HL-60 (cell line): Measurements from ENCODE around the gene HDGF.

Experiments
- GABPA ChIP-seq: IDR thresholded peaks from 2 replicates; pipeline ENCODE4 v1.6.1; 2012; ENCODE audit warnings: low read depth
- POLR2AphosphoS5 ChIP-seq: IDR thresholded peaks from 2 replicates; pipeline ENCODE4 v1.6.1; 2012; ENCODE audit warnings: low read depth
- SPI1 ChIP-seq: IDR thresholded peaks from 2 replicates; pipeline ENCODE4 v1.6.1; 2012; ENCODE audit warnings: low read depth, mild to moderate bottlenecking, borderline replicate concordance
- TF ChIP-seq, protein P1 (sequence below): IDR thresholded peaks from one replicate; pipeline ENCODE4 v1.5.1; 2011; ENCODE audit warnings: low read length, control low read depth, inconsistent platforms; ENCODE audit not compliant: insufficient read depth
- TF ChIP-seq, protein P2 (sequence below): IDR thresholded peaks from 2 replicates; pipeline ENCODE4 v1.6.1; 2012; ENCODE audit warnings: low read depth; ENCODE audit not compliant: insufficient replicate concordance

GRCh38 chr1:156766298-156767100 lies 15.0 kb upstream of the HDGF start:
- TF ChIP-seq, protein P1, sequence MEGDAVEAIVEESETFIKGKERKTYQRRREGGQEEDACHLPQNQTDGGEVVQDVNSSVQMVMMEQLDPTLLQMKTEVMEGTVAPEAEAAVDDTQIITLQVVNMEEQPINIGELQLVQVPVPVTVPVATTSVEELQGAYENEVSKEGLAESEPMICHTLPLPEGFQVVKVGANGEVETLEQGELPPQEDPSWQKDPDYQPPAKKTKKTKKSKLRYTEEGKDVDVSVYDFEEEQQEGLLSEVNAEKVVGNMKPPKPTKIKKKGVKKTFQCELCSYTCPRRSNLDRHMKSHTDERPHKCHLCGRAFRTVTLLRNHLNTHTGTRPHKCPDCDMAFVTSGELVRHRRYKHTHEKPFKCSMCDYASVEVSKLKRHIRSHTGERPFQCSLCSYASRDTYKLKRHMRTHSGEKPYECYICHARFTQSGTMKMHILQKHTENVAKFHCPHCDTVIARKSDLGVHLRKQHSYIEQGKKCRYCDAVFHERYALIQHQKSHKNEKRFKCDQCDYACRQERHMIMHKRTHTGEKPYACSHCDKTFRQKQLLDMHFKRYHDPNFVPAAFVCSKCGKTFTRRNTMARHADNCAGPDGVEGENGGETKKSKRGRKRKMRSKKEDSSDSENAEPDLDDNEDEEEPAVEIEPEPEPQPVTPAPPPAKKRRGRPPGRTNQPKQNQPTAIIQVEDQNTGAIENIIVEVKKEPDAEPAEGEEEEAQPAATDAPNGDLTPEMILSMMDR, result no peak
- TF ChIP-seq POLR2AphosphoS5 (no peak), GABPA (no peak), SPI1 (no peak)
- TF ChIP-seq, protein P2, sequence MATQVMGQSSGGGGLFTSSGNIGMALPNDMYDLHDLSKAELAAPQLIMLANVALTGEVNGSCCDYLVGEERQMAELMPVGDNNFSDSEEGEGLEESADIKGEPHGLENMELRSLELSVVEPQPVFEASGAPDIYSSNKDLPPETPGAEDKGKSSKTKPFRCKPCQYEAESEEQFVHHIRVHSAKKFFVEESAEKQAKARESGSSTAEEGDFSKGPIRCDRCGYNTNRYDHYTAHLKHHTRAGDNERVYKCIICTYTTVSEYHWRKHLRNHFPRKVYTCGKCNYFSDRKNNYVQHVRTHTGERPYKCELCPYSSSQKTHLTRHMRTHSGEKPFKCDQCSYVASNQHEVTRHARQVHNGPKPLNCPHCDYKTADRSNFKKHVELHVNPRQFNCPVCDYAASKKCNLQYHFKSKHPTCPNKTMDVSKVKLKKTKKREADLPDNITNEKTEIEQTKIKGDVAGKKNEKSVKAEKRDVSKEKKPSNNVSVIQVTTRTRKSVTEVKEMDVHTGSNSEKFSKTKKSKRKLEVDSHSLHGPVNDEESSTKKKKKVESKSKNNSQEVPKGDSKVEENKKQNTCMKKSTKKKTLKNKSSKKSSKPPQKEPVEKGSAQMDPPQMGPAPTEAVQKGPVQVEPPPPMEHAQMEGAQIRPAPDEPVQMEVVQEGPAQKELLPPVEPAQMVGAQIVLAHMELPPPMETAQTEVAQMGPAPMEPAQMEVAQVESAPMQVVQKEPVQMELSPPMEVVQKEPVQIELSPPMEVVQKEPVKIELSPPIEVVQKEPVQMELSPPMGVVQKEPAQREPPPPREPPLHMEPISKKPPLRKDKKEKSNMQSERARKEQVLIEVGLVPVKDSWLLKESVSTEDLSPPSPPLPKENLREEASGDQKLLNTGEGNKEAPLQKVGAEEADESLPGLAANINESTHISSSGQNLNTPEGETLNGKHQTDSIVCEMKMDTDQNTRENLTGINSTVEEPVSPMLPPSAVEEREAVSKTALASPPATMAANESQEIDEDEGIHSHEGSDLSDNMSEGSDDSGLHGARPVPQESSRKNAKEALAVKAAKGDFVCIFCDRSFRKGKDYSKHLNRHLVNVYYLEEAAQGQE, result no peak
